Measurements from ENCODE around the gene ARF4.

The ARF4 gene

DNA sequence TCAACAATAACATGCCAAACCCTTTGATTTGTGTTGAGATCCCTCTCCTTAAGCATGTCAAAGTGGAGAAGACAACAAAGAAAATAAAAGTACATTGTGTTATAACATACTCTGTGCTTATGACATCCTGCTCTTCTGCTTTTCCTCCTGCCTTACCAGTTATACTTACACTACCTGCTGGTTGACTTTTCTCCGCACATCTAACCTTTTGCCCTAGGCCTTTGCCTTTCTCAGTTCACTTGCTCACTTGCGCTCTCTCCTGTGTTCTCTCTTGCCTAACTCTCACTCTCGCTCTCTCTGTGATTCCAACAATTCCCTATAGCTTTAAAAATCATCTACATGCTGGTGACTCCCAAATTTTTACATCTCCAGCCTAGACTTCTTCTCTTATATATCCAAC is 58.7 kb downstream of the ARF4 start:
- no peak for DNase-seq (ENCODE audit: low spot score)
- TF ChIP-seq, protein P1, sequence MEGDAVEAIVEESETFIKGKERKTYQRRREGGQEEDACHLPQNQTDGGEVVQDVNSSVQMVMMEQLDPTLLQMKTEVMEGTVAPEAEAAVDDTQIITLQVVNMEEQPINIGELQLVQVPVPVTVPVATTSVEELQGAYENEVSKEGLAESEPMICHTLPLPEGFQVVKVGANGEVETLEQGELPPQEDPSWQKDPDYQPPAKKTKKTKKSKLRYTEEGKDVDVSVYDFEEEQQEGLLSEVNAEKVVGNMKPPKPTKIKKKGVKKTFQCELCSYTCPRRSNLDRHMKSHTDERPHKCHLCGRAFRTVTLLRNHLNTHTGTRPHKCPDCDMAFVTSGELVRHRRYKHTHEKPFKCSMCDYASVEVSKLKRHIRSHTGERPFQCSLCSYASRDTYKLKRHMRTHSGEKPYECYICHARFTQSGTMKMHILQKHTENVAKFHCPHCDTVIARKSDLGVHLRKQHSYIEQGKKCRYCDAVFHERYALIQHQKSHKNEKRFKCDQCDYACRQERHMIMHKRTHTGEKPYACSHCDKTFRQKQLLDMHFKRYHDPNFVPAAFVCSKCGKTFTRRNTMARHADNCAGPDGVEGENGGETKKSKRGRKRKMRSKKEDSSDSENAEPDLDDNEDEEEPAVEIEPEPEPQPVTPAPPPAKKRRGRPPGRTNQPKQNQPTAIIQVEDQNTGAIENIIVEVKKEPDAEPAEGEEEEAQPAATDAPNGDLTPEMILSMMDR (IDR thresholded peaks at IDR 0.05; ENCODE audit: extremely low read depth, missing control alignments): no peak

DNA sequence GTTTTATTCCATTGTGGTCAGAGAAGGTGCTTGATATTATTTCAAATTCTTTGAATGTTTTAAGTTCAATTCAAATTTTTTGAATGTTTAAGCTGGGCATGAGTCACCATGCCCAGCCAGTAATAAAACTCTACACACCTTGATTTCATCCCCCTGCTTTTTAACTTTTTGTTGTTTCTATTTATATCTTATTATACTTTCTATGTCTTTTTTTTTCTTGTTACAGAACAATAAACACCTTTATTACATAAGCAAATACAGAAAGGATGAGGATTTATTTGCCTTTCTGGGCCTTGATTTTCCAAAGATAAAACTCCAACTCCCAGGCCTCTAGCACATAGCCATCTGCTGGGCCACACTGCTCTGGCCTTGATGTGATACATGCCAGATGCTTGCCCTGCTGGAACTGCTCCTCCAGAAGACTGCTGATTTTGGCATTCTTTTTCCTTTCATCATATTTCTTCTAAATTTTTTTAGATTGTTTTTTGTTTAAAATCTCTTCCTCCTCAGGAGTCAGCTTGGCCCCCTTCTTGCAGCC is 67.0 kb downstream of the ARF4 start:
- TF ChIP-seq, protein P1 (IDR thresholded peaks at IDR 0.05; ENCODE audit: extremely low read depth, missing control alignments): no peak
- no peak for DNase-seq (ENCODE audit: low spot score)
